ENCODE measurements around the gene MYG1.

- TF ChIP-seq CTCF (IDR thresholded peaks at IDR 0.05) = no peak
- TF ChIP-seq POLR2A (IDR thresholded peaks at IDR 0.05) = no peak
- no peak for TF ChIP-seq POLR2AphosphoS5 (IDR thresholded peaks at IDR 0.05)
Observed at GRCh38 chr12:53288322-53288721, 11.2 kb upstream of the MYG1 start.

Measured in prostate gland (tissue), 2 donors.